Cerebellar cortex (tissue), 1 donor: Measurements from ENCODE around the gene DSCAM.
"Not testable (repeated sequence)": the region's sequence is repeated elsewhere in the genome, so short reads cannot be mapped to it uniquely, and the experiment has no call there.

Experiments
- DNase-seq: peaks from one replicate; pipeline ENCODE4 v3.0.0-alpha.2; 2015; ENCODE audit warnings: low spot score

Gene DSCAM, protein sequence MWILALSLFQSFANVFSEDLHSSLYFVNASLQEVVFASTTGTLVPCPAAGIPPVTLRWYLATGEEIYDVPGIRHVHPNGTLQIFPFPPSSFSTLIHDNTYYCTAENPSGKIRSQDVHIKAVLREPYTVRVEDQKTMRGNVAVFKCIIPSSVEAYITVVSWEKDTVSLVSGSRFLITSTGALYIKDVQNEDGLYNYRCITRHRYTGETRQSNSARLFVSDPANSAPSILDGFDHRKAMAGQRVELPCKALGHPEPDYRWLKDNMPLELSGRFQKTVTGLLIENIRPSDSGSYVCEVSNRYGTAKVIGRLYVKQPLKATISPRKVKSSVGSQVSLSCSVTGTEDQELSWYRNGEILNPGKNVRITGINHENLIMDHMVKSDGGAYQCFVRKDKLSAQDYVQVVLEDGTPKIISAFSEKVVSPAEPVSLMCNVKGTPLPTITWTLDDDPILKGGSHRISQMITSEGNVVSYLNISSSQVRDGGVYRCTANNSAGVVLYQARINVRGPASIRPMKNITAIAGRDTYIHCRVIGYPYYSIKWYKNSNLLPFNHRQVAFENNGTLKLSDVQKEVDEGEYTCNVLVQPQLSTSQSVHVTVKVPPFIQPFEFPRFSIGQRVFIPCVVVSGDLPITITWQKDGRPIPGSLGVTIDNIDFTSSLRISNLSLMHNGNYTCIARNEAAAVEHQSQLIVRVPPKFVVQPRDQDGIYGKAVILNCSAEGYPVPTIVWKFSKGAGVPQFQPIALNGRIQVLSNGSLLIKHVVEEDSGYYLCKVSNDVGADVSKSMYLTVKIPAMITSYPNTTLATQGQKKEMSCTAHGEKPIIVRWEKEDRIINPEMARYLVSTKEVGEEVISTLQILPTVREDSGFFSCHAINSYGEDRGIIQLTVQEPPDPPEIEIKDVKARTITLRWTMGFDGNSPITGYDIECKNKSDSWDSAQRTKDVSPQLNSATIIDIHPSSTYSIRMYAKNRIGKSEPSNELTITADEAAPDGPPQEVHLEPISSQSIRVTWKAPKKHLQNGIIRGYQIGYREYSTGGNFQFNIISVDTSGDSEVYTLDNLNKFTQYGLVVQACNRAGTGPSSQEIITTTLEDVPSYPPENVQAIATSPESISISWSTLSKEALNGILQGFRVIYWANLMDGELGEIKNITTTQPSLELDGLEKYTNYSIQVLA (N-terminal part only)

DNA sequence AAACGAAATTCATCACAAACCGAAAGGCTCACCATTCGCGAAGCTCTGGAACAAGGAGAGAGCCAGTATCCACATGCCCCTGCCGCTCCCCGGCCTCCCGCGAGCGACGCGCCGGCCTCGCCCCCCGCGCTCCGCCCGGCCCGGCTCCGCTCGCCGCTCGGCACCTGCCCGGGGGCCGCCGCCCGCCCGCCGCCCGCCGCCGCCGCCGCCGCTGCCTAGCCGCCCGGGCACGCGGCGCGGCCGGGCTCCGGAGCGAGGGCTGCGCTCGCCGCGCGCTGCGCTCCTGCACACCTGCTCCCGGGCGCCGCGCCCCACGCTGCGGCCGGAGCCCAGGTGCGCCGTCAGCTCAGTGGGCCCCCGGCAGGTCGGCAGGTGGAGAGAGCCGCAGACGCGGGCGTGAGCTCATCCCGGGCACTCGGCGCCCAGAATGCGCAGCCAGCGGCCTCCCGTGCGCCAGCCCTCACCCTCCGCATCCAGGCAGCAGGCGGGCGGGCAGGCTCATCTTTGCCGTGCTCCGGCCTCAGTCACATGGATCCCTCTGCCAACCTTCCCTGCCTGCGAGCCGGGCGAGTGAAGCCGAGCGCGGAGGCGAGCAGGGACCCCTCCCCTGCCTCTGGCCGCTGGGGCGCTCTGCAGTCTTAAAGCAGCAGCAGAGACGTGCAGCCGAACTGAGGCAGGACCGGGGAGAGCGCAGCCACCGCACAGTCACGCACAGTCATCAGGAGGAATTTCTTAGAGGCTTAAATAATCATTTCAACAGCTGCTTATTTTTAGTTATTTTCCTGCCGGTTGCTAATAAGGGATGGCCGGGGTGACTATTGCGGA, at the start of gene DSCAM:
TSS of gene DSCAM (minus strand) at position 572 of the 825 bp plus-strand sequence. CDS start at position 75, 497 bp downstream.
- no peak for DNase-seq

DNA sequence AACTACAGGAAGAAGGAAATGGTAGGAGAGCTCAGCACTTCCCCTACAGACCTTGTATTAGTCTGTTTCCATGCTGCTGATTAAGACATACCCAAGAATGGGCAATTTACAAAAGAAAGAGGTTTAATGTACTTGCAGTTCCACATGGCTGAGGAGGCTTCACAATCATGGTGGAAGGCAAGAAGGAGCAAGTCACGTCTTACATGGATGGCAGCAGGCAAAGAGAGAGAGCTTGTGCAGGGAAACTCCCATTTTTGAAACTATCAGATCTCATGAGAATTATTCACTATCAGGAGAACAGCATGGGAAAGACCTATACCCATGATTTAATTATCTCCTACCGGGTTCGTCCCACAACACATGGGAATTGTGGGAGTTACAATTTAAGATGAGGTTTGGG, 48.7 kb upstream of the DSCAM start:
- not testable (repeated sequence) for DNase-seq

DNA sequence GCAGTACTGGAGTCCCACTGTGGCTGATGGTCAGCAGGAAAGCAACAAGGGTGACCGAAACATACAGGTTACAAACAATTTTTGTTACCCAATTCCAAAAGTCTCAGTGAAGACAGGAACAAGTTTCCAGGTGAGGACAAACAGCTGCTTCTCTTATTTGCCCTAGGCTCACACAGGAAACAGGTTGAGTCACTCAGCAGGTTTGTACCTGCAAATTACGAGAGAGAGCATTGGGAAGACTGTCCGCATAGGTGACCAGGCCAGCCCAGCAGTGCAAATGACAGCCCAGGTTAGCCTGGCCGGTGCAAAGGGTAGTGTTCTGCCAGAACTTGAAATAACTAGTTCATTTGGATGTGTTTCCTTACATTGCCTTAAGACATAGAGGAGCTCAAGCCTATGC, 40.0 kb upstream of the DSCAM start:
- DNase-seq, result no peak

DNA sequence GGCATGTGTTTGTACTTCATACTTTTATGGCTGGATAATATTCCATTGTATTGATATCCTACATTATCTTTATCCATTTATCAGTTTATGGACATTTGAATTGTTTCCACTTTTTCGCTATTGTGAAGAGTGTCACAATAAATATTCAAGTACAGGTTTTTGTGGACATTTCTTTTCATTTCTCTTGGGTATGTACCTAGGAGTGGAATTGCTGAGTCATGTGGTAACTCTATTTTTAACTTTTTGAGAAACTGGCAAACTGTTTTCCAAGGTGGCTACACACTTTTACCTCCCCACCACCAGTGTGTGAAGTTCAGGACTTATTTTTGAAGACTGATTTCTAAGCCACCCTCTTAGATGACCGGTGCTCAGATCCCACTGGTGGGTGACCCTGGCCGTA, 39.0 kb upstream of the DSCAM start:
- DNase-seq, result no peak

DNA sequence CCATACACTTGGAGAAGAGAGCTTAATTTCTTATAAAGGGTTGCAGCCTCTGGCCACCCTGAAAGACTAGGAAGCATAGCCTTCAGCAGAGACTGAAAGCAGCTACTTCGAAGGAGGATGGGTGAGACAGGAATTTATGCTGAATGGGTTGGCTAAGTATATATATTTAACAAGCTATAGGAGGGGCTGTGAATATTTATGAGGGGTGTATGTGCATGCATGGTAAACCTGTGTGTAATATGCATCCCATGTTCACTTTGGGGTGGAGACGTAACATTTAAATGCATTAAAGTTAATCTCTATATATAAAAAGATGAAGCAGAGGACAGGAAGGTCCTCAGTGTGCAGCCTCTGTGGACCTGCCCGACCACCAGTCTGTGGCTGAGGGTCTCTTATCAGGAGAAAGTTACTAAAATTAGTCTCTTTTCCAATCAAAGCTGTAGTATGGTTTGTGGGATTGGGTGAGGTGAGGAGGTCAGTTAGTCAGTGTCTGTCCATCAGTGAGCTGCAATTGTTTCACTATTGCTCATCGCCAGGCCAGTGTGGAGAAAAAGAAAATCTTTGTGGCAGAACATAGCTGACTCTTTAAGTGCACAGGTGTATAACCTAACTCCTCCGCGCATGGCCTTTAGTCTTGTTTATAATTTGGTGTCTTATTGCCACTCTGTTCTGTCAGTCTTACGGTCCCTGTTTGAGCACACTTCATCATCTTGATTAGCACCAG, 35.4 kb upstream of the DSCAM start:
- no peak for DNase-seq

DNA sequence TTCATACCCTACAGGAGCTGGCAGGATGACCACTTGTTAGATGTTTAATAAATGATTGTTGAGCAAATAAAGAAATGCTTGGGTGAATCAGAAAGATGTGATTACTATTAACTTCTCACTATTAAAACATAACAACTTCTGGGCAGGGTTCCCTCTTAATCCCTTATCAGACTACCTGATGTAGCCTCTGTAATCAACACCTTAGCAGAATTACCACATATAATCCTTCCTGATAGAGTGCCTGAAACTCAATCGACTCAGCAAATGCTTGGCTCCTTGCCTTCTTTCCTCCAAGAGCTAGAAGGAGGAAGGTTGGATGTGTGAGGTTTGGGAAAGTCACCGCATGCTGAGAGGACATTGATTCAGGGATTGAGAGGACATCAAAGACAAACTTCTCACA, 34.8 kb upstream of the DSCAM start:
- DNase-seq, result no peak

DNA sequence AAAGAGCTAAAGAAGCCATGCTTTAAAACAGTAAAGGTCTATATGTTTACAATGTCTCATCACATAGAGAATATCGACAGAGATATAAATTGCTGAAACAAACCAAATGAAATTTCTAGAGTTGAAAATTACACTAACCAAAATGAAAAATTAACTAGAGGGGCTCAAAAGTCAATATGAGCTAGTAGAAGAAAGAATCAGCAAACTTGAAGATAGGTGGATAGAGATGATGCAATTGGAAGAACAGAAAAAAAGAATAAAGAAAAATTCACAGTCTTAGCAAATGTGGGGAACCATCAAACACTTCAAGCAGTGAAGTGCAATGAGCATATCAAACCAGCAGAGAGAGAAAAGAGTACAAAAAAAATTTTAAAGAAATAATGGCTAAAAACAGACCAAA, 24.1 kb upstream of the DSCAM start:
- no peak for DNase-seq

DNA sequence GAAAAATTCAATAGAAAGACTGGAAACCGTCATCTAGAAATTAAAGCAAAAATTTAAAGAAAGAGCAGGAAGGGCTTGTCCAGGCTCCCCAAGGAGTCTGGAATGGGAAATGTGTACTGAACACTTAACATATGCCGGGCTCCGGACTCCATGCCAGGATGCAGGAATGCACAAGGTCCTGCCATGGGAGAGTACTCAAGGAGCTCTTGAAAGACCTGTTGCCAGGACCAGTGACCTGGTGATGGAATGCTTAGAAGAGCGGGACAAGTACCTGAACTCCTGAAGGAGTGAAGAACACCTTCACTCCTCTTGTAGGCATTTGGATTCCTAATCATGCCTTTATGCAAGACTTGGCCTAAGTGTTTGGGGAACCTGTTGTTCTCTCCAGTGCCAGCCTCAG, 16.9 kb upstream of the DSCAM start:
- no peak for DNase-seq

DNA sequence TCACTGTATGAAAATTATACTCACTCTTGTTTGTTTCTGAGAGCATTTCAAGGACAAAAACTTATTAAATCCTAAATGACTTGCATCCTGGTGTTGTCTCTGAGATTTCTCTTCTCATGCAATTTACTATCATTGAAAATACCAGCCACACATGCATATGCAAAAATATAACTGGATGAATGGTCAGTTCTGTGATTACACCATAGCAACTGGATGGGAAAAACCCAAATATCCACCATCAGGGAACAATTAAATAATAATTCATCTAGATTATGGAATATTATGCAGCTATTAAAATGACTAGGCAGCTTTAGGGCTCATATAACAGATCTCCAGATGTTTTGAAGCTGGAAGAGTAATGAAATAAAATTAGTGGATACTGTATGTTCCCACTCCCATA, 11.6 kb upstream of the DSCAM start:
- no peak for DNase-seq

DNA sequence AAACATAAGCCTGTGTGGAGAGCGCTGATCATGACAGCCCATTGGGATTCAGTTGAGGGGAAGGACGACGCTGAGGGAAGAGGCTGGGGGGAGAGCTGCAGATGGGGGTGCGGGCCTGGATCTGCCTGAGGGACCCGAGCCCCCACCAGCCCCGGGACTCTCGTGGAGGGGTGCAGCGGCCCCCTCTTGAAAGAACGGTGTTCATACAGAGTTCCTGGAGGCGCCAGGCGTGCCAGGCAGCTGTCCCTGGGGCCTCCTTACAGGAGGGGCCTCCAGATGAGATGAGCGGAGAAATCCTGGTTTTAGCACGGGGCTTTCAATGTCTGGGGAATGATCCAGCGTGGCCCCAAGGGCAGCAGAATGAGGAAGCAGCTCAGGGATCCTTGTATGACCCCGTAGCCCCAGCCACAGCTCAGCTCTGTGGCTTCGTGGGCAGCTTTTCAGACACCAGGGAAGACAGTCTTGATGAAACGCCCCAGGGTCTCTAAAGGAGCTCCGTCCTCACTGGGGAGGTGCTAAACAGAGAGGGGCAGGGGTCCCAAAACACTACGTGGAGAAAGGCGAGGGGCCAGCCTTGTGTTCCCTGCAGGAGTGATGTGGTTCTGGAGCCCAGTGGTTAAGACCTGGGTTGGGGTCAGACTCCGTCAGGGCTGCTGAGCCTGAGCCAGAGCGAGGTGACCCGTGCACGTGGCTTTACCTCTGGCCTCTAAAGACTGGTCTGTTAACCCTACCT, 7.2 kb upstream of the DSCAM start:
- no peak for DNase-seq

DNA sequence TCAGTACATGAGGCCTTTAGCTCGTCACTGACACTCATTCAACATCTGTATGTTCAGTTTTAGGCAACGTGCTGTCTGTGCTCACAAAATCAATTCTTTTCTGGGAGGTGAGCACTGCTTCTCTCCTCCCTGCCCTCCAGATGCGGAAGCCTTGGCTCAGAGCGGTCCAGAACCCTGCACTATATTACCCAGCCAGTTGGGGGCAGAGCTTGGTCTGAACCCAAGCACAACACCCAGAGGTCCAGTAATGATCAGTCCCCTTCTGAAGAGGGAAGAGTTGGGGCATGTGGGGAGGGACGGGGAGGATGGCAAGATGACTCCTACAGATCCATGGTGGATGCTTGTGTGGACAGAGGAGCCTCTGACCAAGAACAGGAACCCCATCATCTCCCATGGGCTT, 5.6 kb upstream of the DSCAM start:
- no peak for DNase-seq

DNA sequence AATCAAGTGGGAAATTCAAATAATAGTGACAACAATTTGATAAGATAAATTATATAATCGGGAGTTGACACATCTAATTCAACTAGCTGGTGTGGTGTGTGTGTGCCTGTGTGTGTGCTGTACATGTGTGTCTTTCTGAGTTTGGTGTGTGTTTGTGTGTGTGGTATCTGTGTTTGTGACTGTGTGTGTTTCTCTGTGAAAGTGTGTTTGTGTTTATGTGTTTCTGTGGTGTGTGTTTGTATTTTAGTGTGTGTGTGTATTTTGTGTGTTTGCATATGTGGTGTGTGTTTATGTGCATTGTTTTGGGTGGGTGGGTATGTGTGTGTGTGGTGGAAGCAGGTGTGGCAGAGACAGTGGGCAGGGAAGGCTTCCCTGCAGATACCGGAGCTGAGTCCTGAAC, 4.8 kb upstream of the DSCAM start:
- DNase-seq, result no peak

DNA sequence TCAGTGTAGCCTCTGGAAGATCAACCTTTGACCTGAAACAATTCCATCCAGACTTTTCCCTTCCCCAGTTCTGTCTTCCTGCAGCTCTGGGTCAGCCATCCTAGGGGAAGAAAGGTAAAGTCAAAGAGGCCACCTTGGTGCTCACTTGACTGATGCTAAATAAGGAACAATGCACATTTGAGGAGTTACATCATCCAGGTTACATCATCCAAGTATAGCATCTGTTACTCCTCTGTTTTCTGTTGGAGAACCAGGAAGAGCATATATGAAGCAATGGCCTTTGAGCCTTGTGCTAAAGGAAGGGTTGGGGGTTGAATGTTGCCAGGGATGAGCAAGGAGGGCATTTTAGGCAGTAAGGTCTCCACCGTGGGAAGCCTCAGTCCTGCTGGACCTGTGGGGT, 3.1 kb upstream of the DSCAM start:
- DNase-seq, result no peak

DNA sequence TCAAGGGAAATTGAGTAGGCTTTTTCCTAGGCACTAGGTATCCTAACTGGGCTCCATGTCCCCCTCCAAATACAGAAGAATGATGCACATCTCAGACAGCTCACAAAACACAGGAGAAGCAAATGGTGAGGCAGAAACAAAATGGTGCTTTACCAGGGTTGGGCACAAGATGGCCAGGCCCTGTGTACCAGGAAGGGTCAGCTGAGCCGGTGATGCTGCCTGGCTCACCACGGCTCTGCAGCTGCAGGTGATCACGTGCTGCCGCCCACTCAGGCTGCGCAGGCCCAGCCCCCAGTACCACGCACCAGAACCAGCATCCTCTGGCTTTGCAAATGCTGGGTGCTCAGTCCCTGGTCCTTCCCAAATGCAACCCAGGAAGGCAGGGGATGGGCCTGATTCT, 993 bp upstream of the DSCAM start:
- no peak for DNase-seq

DNA sequence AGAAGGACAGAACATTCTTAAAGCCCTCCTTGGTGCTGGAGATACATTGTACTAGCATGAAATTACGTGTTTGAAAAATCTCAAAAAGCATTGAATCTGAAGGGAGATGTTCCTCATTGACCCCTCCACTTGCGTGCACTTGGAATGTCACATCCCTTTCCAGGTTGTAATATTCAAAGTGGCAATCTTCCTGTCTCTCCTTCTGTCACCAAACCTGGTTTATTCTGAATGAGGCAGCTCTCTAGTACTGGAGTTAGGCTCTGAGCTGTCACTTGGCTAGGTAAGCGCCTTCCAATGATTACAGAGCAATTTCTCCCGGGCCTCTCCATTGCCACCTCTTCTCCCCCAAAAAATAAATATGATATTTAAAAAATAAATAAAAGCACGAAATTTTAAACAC, 855 bp downstream of the DSCAM start:
- DNase-seq, result peak; percentile 22

DNA sequence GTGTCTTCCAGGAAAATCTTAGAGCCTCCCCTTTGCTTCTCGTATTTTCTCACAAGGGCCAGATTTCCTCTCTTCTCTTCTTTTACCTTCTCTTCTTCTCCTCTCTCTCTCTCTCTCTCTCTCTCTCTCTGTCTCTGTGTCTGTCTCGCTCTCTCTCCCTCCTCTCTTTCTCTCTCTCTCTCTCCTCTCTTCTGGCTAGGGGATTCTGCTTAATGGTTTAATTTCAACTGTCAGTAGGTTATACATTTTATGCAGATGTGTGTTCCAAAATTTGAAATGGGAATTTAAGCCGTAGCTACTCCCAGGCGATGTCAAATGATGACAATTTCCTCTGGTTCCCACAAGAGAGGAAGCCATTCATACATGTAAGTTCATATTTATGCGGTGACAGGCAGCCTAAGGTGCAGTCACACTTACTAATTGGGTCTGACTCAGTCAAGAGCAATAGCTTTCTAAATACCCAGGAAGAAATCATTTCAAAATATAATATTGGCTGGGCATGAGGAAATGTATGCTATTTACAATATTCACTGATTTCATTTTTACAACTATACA, 1.4 kb downstream of the DSCAM start:
- no peak for DNase-seq

DNA sequence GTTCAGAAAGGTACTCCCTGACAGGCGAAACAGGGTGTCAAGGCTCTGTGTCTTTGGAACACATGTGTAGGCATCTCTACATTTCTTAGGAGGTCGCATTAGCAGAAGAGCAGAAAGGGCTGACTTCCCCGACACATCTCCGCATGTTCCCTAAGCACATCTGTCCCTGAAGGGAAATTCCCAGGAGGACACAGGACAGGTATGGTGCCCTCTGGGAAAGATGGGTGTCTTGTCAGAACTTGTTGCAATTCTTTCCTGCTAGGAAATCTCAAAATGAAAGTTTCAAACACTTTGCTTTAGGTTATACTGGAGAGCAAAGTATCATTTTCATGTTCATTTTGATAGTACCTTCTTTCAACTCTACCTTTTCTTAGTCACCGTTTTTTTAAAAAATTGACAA, 2.0 kb downstream of the DSCAM start:
- DNase-seq, result no peak

DNA sequence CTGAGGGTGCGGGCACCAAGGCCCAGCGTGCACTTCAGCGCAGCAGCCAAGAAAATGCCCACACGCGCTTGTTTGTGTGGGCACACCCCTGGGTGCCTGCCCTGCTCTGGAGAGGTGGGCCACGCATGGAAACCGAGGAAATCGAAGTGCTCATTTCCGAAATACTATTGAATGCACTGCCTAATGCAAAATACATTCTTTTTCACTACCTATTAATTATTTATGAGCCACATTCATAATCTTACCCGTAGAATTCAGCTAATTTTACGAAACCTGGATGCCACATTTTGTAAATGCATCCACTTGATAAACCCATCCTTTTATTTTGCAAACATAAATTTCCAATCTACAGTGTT, 4.8 kb downstream of the DSCAM start:
- DNase-seq, result no peak

DNA sequence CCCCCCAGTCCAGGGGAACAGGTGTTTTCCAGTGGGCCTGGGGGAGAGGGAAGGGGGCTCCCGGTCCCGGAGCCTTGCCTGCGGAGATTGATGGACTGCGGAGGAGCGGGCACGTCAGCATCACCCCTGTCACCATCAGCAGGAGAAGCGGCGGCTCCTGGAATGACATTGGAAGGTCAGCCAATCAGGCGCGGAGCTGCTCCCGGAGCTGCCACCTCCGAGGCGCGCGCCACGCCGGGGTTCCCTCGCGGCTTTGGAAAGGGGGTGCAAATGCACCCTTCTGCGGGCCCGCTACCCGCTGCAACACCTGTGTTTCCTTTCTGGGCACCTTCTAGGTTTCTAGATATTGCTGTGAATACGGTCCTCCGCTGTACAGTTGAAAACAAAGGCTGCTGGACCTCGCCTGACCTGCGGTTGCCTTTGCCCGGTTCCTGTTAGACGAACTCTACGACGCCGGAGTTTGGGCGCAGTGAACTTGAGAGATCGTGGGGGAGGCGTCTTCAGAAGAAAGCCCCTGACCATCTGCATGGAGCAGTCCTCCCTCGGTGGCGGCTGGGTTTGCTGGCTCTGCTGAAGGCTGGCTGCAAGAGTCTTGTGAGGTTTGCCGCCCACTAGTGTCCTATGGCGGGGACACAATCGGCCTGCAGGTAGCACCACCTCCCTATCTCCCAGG, 5.3 kb downstream of the DSCAM start:
- DNase-seq, result peak; percentile 77
